Retinal pigment epithelial cell (primary cell): ENCODE results near the gene TRAF7.

Experiments used
- DNase-seq: peaks from one replicate; pipeline ENCODE4 v3.0.0-alpha.2; 2010; ENCODE audit warnings: low read depth
- H3K4me3 ChIP-seq: 2 replicates; pipeline ENCODE4 v1.5.1; 2011; ENCODE audit warnings: mild to moderate bottlenecking, low read length, control low read depth, moderate library complexity
- TF ChIP-seq, protein P1 (sequence below): conservative IDR thresholded peaks from 2 replicates; pipeline ENCODE4 v1.5.1; 2011; ENCODE audit warnings: low read depth, low read length, control low read depth, inconsistent platforms

The TRAF7 gene

GRCh38 chr16:2172688-2173335 lies 17.2 kb downstream of the TRAF7 start:
- DNase-seq = no peak
- H3K4me3 ChIP-seq = no peak overlapping the region
- TF ChIP-seq, protein P1, sequence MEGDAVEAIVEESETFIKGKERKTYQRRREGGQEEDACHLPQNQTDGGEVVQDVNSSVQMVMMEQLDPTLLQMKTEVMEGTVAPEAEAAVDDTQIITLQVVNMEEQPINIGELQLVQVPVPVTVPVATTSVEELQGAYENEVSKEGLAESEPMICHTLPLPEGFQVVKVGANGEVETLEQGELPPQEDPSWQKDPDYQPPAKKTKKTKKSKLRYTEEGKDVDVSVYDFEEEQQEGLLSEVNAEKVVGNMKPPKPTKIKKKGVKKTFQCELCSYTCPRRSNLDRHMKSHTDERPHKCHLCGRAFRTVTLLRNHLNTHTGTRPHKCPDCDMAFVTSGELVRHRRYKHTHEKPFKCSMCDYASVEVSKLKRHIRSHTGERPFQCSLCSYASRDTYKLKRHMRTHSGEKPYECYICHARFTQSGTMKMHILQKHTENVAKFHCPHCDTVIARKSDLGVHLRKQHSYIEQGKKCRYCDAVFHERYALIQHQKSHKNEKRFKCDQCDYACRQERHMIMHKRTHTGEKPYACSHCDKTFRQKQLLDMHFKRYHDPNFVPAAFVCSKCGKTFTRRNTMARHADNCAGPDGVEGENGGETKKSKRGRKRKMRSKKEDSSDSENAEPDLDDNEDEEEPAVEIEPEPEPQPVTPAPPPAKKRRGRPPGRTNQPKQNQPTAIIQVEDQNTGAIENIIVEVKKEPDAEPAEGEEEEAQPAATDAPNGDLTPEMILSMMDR = no peak

DNA sequence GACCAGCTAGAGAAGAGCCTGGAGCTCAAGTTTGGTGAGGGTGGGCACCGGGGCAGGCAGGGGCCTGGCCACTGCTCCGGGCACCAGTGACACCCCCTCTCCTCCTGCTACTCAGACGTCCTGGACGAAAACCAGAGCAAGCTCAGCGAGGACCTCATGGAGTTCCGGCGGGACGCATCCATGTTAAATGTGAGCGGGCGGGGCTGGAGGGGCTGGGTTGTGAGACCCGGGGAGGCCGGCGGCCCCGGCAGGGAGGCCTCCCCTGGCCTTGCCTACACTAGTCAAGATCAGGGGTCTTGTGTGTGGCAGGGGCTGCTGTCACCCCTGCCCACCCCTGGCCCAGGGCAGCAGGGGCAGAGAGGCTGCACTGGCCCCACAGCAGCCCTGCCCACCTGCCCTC lies 17.8 kb downstream of the TRAF7 start:
- no peak for DNase-seq
- H3K4me3 ChIP-seq = no peak overlapping the region
- TF ChIP-seq, protein P1 = no peak

DNA sequence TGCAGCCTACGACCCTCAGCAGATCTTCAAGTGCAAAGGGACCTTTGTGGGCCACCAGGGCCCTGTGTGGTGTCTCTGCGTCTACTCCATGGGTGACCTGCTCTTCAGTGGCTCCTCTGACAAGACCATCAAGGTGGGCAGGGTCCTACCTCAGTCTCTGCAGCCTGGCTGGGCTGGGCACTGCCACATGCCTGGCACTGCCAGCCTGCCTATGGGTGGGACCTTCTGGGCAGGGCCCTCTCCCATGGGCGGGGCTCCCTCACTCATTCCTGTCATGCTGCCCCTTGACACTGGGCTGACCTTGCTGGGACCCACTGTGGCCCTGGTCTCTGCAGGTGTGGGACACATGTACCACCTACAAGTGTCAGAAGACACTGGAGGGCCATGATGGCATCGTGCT lies 18.3 kb downstream of the TRAF7 start:
- H3K4me3 ChIP-seq = no peak overlapping the region
- TF ChIP-seq, protein P1 = no peak
- no peak for DNase-seq

- DNase-seq = no peak
- TF ChIP-seq, protein P1 = no peak
- H3K4me3 ChIP-seq = no peak overlapping the region
These were observed 19.0 kb downstream of the TRAF7 start for GRCh38 chr16:2174396-2175131.

- no peak for DNase-seq
- no peak overlapping the region for H3K4me3 ChIP-seq
- TF ChIP-seq, protein P1 = no peak
These were observed 19.9 kb downstream of the TRAF7 start for GRCh38 chr16:2175454-2175853.

DNA sequence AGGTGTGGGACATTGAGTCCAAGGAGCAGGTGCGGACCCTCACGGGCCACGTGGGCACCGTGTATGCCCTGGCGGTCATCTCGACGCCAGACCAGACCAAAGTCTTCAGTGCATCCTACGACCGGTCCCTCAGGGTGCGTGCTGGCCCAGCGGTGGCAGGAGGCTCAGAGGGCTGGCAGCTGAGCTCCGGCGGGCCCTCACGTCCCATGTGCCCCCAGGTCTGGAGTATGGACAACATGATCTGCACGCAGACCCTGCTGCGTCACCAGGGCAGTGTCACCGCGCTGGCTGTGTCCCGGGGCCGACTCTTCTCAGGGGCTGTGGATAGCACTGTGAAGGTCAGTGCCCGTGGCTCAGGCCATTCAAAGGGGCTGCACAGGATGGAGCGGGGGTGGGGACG lies 20.5 kb downstream of the TRAF7 start:
- TF ChIP-seq, protein P1 = no peak
- H3K4me3 ChIP-seq = no peak overlapping the region
- no peak for DNase-seq

DNA sequence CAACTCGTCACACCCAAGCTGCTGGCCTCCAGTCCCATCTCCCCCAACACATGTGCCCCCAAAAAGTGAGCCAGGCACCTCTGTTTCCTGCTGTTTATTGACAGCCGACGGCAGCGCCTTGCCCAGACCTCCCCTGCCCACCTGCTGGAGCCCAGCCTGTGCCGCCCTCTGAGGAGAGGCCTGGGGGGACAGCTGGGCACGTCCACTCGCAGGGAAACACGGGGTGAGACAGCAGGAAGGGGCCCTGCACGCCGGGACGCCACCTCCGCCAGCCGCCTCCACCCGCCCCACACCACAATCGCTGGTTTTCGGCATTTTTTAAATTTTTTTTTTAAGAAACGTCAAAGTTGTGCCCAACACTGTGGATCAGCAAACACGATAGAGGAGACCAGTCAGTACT lies 21.5 kb downstream of the TRAF7 start:
- TF ChIP-seq, protein P1 = no peak
- no peak for DNase-seq
- no peak overlapping the region for H3K4me3 ChIP-seq
